Sigmoid colon (tissue), 7 donors: ENCODE measurements around the gene PGAP3. TPM values are rescaled to one million over a fixed set of nuclear protein-coding genes. Genes with fewer than 3 reads are reported as not detected.

Experiments
- DNase-seq: peaks from one replicate; pipeline ENCODE4 v3.0.0-alpha.2; 2019
- H3K27ac ChIP-seq, 4 donors: fragments of 200-600 bp; sonication (generic); one replicate each; pipeline ENCODE4 v1.5.1; 2016 to 2019; ENCODE audit warnings: mild to moderate bottlenecking in 1 of 4
- H3K27me3 ChIP-seq, 3 donors: fragments of 200-600 bp; sonication (generic); one replicate each; pipeline ENCODE4 v1.5.1; 2019; ENCODE audit warnings: mild to moderate bottlenecking in 1 of 3
- H3K36me3 ChIP-seq, 4 donors: fragments of 200-600 bp; sonication (generic); one replicate each; pipeline ENCODE4 v1.5.1; 2016 to 2019
- H3K4me1 ChIP-seq, 4 donors: fragments of 200-600 bp; sonication (generic); one replicate each; pipeline ENCODE4 v1.5.1; 2017 to 2019
- H3K4me3 ChIP-seq, 4 donors: fragments of 200-600 bp; sonication (generic); one replicate each; pipeline ENCODE4 v1.5.1; 2017 to 2019; ENCODE audit warnings: mild to moderate bottlenecking in 2 of 4, moderate library complexity in 1 of 4
- H3K9me3 ChIP-seq, 4 donors: fragments of 200-600 bp in 3 of 4; sonication (generic) in 3 of 4; one replicate each; pipeline versions ENCODE4 v1.5.1 to v1.6.1; 2013 to 2019
- EP300 ChIP-seq, 4 donors: sonication (generic); formaldehyde crosslinking; IDR thresholded peaks; one replicate each; pipeline ENCODE4 v1.6.1; 2017; ENCODE audit warnings: antibody characterized with exemption in 4 of 4
- POLR2A ChIP-seq, 2 donors: fragments of 450-650 bp; IDR thresholded peaks; one replicate each; pipeline ENCODE4 v1.6.1; 2016; ENCODE audit warnings: antibody characterized with exemption in 2 of 2, mild to moderate bottlenecking in 2 of 2, moderate library complexity in 2 of 2
- POLR2AphosphoS5 ChIP-seq, 4 donors: sonication (generic); formaldehyde crosslinking; IDR thresholded peaks; one replicate each; pipeline ENCODE4 v1.6.1; 2017; ENCODE audit warnings: antibody characterized with exemption in 4 of 4
- WGBS, 2 donors: extraction: QIAGEN DNeasy Blood & Tissue Kit; methylation state at CpG; one replicate each; pipeline ENCODE4 v1.1.7; 2013; 5-methylcytosine and 5-hydroxymethylcytosine counted together
- intact Hi-C: fragments of 100-400 bp; cut with DNase I; formaldehyde crosslinking; loops from one replicate; pipeline ENCODE4 v1.15.1; 2023
- polyA plus RNA-seq, 3 donors: library from polyadenylated mRNA; stranded (reverse); fragments of 200-250 nt; gene quantifications; one replicate each; pipeline ENCODE4 v1.2.3, GENCODE V29; 2013
- total RNA-seq, 4 donors: library from RNA; depleted of rRNA; stranded (reverse); fragments of >200 nt; gene quantifications; one replicate each; pipeline ENCODE4 v1.1.0, GENCODE V29; 2016
- TF ChIP-seq, protein P1 (sequence below), 4 experiments: fragments of 450-650 bp in 3 of 4; fragments of 200-600 bp in 1 of 4; IDR thresholded peaks; one replicate each; pipeline ENCODE4 v1.5.1; 2016 to 2019; ENCODE audit warnings: antibody characterized with exemption in 4 of 4, mild to moderate bottlenecking in 3 of 4, moderate library complexity in 2 of 4
- donor health status: healthy with polysubstance abuse.
- donor health status: Bipolar disorder and iron deficiency.
- donor health status: healthy.

The PGAP3 gene
- total and polyA plus RNA-seq, 7 donors = 6.9 to 29.6 (median 8.3) TPM

DNA sequence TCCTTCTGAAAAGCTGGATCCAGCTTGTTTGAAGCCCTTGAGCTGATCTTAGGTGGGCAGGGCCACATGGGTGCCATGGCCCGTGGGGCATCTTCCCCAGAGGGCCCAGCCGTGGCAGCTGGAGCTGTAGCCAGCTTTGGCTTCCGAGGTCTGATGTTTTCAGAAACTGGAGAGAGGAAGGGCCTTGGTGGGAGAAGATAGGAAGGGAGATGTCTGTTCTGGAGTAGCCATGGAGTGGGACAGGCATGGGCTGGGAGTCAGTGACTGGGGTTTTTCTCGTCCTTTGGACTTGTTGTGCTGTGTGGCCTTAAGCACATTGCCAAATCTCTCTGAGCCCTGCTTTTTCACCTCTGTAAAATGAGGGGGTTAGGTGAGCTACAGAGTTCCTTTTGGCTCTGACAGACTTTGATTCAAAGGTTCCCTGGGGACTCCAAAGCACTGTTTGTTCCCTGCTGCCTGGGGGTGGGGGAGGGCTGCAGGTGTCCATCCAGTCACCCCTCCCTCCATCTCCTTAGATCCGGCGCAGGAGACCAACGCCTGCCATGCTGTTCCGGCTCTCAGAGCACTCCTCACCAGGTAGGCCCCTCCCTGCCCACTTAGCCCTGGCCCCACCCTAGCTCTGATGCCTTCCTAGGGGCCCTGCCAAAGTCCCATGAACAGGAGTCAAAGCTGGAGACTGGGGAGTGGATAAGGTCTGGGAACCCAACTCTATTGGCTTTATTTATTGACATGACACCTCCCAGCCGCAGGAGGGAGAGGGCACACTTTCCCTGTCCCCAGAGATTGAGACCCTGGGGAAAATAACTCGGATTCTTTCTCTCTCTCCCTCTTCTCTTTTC lies 59.0 kb downstream of the PGAP3 start:
- DNase-seq = no peak
- peaks cover 28 to 73% (median 56%) of the 10 kb centered on the region in 3 donors for H3K27me3 ChIP-seq
- 13 to 58% methylated on average over 10 of the region's 10 CpGs for WGBS, 2 donors
- H3K4me3 ChIP-seq = no peak overlapping the region
- peaks cover 0 to 14% (median 12%) of the 10 kb centered on the region in 4 donors for H3K4me1 ChIP-seq
- TF ChIP-seq, protein P1, sequence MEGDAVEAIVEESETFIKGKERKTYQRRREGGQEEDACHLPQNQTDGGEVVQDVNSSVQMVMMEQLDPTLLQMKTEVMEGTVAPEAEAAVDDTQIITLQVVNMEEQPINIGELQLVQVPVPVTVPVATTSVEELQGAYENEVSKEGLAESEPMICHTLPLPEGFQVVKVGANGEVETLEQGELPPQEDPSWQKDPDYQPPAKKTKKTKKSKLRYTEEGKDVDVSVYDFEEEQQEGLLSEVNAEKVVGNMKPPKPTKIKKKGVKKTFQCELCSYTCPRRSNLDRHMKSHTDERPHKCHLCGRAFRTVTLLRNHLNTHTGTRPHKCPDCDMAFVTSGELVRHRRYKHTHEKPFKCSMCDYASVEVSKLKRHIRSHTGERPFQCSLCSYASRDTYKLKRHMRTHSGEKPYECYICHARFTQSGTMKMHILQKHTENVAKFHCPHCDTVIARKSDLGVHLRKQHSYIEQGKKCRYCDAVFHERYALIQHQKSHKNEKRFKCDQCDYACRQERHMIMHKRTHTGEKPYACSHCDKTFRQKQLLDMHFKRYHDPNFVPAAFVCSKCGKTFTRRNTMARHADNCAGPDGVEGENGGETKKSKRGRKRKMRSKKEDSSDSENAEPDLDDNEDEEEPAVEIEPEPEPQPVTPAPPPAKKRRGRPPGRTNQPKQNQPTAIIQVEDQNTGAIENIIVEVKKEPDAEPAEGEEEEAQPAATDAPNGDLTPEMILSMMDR (IDR thresholded peaks at IDR 0.05) = no peak
- no peak for TF ChIP-seq EP300 (IDR thresholded peaks at IDR 0.05)
- TF ChIP-seq POLR2A (IDR thresholded peaks at IDR 0.05) = peak in 1 of 2 donors; percentile 27
- no peak for TF ChIP-seq POLR2AphosphoS5 (IDR thresholded peaks at IDR 0.05)
- peak overlapping the region in 2 of 4 donors; percentile 1 to 39 for H3K27ac ChIP-seq
- H3K9me3 ChIP-seq = no peaks in the 10 kb centered on the region
- no peaks in the 10 kb centered on the region for H3K36me3 ChIP-seq
- intact Hi-C loops = loop anchor here (10.0 kb wide), 1 partner anchor 346 kb away; no protein-coding TSS in a partner anchor

DNA sequence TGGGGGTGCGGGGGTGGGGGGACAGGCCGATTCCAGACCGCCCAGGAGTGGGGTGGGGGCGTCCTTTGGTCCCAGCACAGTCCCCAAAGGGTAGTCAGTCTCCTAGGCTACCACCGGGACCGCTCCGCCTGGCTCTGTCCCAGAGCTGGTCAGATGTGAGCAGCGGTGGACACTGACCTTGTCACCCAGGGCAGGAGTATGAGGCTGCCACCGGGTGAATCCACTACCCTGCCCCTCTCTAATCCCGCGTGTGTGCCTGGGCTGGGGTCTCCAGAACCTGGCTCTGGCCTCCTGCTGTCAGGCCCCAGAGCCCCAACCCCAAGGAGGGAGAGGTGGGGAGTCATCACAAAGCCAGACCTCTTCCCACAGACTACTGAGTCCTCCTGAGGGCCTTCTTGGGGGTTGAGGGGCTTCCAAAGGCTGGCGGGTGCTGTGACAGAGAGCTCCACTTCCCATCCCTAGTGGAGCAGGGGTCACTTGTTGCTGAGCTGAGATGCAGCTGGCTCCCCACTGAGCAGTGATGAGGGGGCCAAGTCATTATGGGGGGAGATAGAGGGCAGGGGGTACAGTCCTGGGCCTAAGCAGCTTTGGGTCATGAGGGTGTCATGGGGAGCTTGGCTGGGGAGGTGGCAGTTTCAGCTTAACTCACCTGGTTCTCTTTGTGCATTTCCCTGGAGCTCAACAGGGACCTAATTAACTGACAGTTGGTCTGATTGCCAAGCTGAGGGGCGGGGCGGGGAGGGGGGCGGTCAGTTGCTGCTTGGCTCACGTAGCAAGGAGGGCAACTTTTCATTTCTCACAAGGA lies 59.9 kb downstream of the PGAP3 start:
- H3K4me1 ChIP-seq = peaks cover 0 to 19% (median 16%) of the 10 kb centered on the region in 4 donors
- no peaks in the 10 kb centered on the region for H3K9me3 ChIP-seq
- DNase-seq = no peak
- peak overlapping the region; percentile 26 to 43 (median 37) for H3K4me3 ChIP-seq
- TF ChIP-seq POLR2A (IDR thresholded peaks at IDR 0.05) (no peak), EP300 (IDR thresholded peaks at IDR 0.05) (no peak), POLR2AphosphoS5 (IDR thresholded peaks at IDR 0.05) (no peak)
- TF ChIP-seq, protein P1 (IDR thresholded peaks at IDR 0.05) = no peak
- H3K27ac ChIP-seq = peak overlapping the region in 2 of 4 donors; percentile 20 to 61
- peaks cover 28 to 74% (median 56%) of the 10 kb centered on the region in 3 donors for H3K27me3 ChIP-seq
- intact Hi-C loops = loop anchor here (10.0 kb wide), 1 partner anchor 347 kb away; no protein-coding TSS in a partner anchor
- H3K36me3 ChIP-seq = no peaks in the 10 kb centered on the region
- 15 to 59% methylated on average over 16 of the region's 16 CpGs for whole genome bisulfite sequencing, 2 donors

DNA sequence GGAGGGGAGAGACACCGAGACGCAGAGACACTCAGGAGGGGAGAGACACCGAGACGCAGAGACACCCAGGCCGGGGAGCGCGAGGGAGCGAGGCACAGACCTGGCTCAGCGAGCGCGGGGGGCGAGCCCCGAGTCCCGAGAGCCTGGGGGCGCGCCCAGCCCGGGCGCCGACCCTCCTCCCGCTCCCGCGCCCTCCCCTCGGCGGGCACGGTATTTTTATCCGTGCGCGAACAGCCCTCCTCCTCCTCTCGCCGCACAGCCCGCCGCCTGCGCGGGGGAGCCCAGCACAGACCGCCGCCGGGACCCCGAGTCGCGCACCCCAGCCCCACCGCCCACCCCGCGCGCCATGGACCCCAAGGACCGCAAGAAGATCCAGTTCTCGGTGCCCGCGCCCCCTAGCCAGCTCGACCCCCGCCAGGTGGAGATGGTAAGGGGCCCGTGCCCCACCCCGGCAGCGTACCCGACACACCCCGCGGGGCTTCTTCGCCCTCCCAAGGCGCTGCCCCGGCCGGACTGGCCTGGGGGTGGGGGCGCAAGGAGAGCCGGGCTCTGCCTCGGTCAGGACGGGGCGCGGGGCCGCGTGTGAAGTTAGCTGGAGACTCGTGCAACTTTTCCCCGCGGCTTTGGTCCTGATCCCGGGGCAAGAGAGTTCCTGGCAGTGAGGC lies 60.7 kb downstream of the PGAP3 start:
- intact Hi-C loops = loop anchor here (10.0 kb wide), 1 partner anchor 348 kb away; no protein-coding TSS in a partner anchor
- Histone ChIP-seq H3K27ac (peak overlapping the region in 2 of 4 donors; percentile 20 to 61), H3K4me1 (peaks cover 0 to 24% (median 19%) of the 10 kb centered on the region in 4 donors), H3K36me3 (no peaks in the 10 kb centered on the region), H3K9me3 (no peaks in the 10 kb centered on the region), H3K4me3 (peak overlapping the region; percentile 26 to 43 (median 37)), H3K27me3 (peaks cover 28 to 74% (median 56%) of the 10 kb centered on the region in 3 donors)
- DNase-seq = no peak
- 2 to 6% methylated on average over 72 of the region's 72 CpGs for WGBS, 2 donors
- no peak for TF ChIP-seq EP300 (IDR thresholded peaks at IDR 0.05)
- no peak for TF ChIP-seq POLR2A (IDR thresholded peaks at IDR 0.05)
- TF ChIP-seq POLR2AphosphoS5 (IDR thresholded peaks at IDR 0.05) = no peak
- TF ChIP-seq, protein P1 (IDR thresholded peaks at IDR 0.05) = no peak
